Gastrocnemius medialis (tissue), 4 donors: ENCODE measurements around the gene ENDOV.

Source experiments
- CTCF ChIP-seq, 5 experiments: fragments of 450-650 bp in 3 of 5; fragments of 200-600 bp in 2 of 5; sonication (generic) in 2 of 5; IDR thresholded peaks in 4 of 5; conservative IDR thresholded peaks in 1 of 5; 1 replicate in 4 of 5; 2 replicates in 1 of 5; pipeline ENCODE4 v1.5.1; 2016 to 2019; ENCODE audit warnings: antibody characterized with exemption in 5 of 5, mild to moderate bottlenecking in 3 of 5, moderate library complexity in 3 of 5
- POLR2A ChIP-seq, 2 donors: fragments of 450-650 bp; IDR thresholded peaks; one replicate each; pipeline ENCODE4 v1.6.1; 2017; ENCODE audit warnings: antibody characterized with exemption in 2 of 2, mild to moderate bottlenecking in 2 of 2, moderate library complexity in 2 of 2

- TF ChIP-seq CTCF (IDR thresholded peaks at IDR 0.05 in 4 of 5, conservative IDR thresholded peaks at IDR 0.05 in 1 of 5) (no peak), POLR2A (IDR thresholded peaks at IDR 0.05) (no peak)
Measured at GRCh38 chr17:80374732-80375585, 40.0 kb upstream of the ENDOV start.
